HuH-7.5 (cell line): Measurements from ENCODE around the gene MYO1B.

Experiments
- DNase-seq: peaks from one replicate; pipeline ENCODE4 v3.0.0; 2011; ENCODE audit warnings: low spot score

The MYO1B gene

GRCh38 chr2:191459158-191459557 lies 214.0 kb downstream of the MYO1B start:
- no peak for DNase-seq

GRCh38 chr2:191462370-191462769 lies 217.2 kb downstream of the MYO1B start:
- no peak for DNase-seq

- no peak for DNase-seq
Measured at GRCh38 chr2:191463790-191464189, 218.6 kb downstream of the MYO1B start.

- DNase-seq: no peak
Measured at GRCh38 chr2:191465766-191466420, 220.7 kb downstream of the MYO1B start.

DNA sequence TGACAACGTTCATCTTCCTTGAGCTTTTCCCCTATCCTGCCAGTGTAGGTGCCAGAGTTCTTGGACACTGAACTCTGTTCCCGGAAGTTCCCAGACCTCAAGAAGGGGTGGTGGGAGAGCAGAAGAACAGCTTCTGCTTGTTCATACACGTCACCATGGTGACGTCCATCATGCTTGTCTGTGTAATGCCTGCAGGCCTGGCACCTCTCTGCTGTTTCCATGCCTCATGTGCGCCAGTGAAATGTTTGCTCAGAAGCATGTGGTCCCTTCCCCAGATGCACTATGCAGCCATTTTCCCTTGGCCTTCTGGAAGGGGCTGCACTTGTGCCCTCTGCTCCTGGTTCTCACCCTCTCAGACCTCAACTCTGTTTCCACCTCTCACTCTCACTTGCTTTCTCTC lies 221.9 kb downstream of the MYO1B start:
- no peak for DNase-seq

- DNase-seq: no peak
Measured at GRCh38 chr2:191470306-191470705, 225.1 kb downstream of the MYO1B start.

GRCh38 chr2:191474464-191474863 lies 229.3 kb downstream of the MYO1B start:
- DNase-seq: no peak
